GM12892 (cell line): Measurements from ENCODE around the gene UNC45A.
A peak's percentile ranks its signal among the peaks of the same experiment; 100 is the strongest.

Experiments
- DNase-seq: peaks from one replicate; pipeline ENCODE4 v3.0.0; 2011; ENCODE audit not compliant: insufficient read length
- FAIRE-seq: peaks from 2 replicates; lab custom pipeline; 2011; peaks lifted over from hg19 to GRCh38; lab: Jason Lieb, UNC
- POLR2A ChIP-seq: IDR thresholded peaks from 2 replicates; pipeline ENCODE4 v1.6.1; 2011; ENCODE audit warnings: low read depth, low read length, control low read depth
- POLR2AphosphoS5 ChIP-seq: IDR thresholded peaks from 2 replicates; pipeline ENCODE4 v1.6.1; 2011; ENCODE audit warnings: low read depth, low read length, control low read depth
- TAF1 ChIP-seq: IDR thresholded peaks from 2 replicates; pipeline ENCODE4 v1.6.1; 2011; ENCODE audit warnings: low read depth, mild to moderate bottlenecking, control low read depth, low read length, borderline replicate concordance

UNC45A gene

GRCh38 chr15:90954712-90955623 lies 19.9 kb downstream of the UNC45A start, which contains the start of gene RCCD1:
Gene RCCD1 (plus strand): TSS chr15:90954884. CDS start chr15:90956735, 1,851 bp downstream.
- TF ChIP-seq POLR2A (peak; percentile 86), POLR2AphosphoS5 (peak; percentile 95), TAF1 (peak; percentile 59)
- FAIRE-seq (peak; percentile 100), DNase-seq (peak; percentile 100)

DNA sequence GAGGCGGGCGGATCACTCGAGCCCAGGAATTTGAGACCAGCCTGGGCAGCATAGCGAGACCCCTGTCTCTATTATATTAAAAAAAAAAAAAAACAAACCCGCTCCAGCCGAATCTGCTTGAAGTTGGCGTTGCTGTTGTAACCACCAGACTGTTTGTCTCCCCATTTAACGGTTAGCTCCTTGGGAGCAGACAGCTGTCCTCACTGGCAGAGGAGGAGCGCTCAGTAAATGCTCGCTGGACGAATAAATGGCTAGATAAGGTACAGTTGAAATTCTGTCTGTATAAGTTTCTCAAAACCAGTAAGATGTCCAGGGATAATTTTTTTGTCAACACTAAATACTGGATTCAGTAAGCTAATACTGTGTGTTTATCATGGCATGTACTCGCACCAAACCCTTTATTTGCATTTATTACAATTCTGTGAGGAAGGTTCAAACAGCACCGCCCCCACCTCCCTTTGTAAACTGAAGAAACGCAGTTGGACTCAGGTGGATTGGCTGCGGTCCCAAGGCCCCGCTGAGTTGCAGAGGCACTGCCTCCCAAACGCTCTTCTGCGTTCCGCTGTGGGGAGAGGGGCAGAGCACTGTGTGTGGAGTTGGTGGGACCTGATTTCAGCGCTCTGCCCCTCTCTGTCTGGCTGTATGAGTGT lies 20.7 kb downstream of the UNC45A start:
- peak; percentile 87 for FAIRE-seq
- DNase-seq = no peak
- TF ChIP-seq POLR2AphosphoS5 = no peak
- no peak for TF ChIP-seq TAF1
- no peak; the same call in 1 of the 2 replicates for TF ChIP-seq POLR2A

- FAIRE-seq = no peak
- peak; percentile 89 for DNase-seq
- TF ChIP-seq POLR2A (peak; percentile 3; the same call in 1 of the 2 replicates), POLR2AphosphoS5 (no peak), TAF1 (no peak)
Observed at GRCh38 chr15:90956274-90957030, 21.4 kb downstream of the UNC45A start.

DNA sequence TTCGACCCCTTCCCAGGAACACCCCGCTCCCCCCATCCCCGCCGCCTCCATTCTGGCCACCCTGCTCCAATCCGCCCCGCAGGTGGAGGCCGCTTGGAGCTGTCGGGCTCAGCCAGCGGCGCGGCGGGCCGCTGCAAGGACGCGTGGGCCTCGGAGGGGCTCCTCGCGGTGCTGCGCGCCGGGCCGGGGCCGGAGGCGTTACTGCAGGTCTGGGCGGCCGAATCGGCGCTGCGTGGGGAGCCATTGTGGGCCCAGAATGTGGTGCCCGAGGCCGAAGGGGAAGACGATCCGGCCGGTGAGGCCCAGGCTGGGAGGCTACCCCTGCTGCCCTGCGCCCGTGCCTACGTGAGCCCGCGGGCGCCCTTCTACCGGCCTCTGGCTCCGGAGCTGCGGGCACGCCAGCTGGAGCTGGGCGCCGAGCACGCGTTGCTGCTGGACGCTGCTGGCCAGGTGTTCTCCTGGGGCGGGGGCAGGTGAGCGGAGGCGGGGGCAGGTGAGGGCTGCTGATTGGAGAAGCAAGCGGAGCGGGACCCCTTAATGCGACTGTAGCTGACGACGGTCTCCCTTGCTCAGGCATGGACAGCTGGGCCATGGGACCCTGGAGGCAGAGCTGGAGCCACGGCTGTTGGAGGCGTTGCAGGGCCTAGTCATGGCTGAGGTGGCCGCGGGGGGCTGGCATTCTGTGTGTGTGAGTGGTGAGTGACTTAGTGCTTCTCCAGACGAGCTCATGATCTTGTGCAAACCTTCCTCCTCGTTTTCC lies 22.1 kb downstream of the UNC45A start:
- FAIRE-seq (no peak), DNase-seq (no peak)
- no peak for TF ChIP-seq TAF1
- no peak for TF ChIP-seq POLR2A
- TF ChIP-seq POLR2AphosphoS5 = no peak

DNA sequence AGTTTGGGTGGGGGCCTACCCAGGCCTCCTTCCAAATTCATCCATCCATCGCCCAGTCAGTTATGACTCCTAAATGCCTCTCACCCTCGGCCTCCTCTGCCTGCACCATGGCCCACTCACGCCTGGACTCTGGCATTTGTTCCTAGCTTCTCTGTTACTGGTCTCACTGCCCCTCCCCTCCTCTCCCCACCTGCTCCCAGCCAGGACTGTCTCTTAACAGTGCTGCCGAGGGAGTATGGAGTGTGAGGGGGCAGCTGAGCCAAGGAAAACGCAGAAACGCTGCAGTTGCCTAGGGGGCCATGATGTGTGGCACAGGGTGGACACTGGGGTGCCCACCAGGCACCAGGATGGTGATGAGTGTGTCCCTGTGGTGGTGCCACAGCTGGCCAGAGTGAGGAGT lies 22.7 kb downstream of the UNC45A start:
- DNase-seq (no peak), FAIRE-seq (no peak)
- TF ChIP-seq POLR2A = no peak

GRCh38 chr15:90959028-90959595 lies 24.0 kb downstream of the UNC45A start:
- FAIRE-seq = no peak
- DNase-seq = no peak
- TF ChIP-seq POLR2A (no peak), TAF1 (no peak), POLR2AphosphoS5 (no peak)

DNA sequence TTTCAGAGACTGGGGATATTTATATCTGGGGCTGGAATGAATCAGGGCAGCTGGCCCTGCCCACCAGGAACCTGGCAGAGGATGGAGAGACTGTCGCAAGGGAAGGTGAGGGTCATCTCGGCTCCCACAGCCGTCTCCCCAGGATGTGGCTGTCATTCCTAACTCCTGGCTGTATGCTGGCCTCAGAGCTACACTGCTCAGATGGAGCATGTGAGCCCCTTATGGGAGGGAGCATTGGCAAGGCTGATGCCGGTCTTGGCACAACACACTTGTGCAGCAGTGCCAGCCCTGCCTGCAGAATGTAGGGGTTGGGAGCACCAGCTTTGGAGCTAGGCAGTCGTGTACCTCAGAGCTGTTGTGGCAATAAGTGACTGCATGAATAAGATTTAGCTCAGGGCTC lies 24.8 kb downstream of the UNC45A start:
- FAIRE-seq (no peak), DNase-seq (no peak)
- TF ChIP-seq POLR2AphosphoS5 = no peak
- no peak for TF ChIP-seq TAF1
- no peak for TF ChIP-seq POLR2A

GRCh38 chr15:90960298-90961091 lies 25.4 kb downstream of the UNC45A start:
- DNase-seq = no peak
- no peak for FAIRE-seq
- TF ChIP-seq POLR2AphosphoS5 (no peak), TAF1 (no peak), POLR2A (no peak)

- TF ChIP-seq TAF1 = no peak
- TF ChIP-seq POLR2AphosphoS5 = no peak
- TF ChIP-seq POLR2A = no peak
- DNase-seq (no peak), FAIRE-seq (no peak)
Observed at GRCh38 chr15:90962021-90962420, 26.9 kb downstream of the UNC45A start.

- DNase-seq (no peak), FAIRE-seq (no peak)
- no peak for TF ChIP-seq POLR2A
- no peak for TF ChIP-seq TAF1
- no peak for TF ChIP-seq POLR2AphosphoS5
Observed at GRCh38 chr15:90966262-90966661, 31.2 kb downstream of the UNC45A start.
